K562 (cell line): ENCODE measurements around the gene SEC22C. TPM values are rescaled to one million over a fixed set of nuclear protein-coding genes. Genes with fewer than 3 reads are reported as not detected.

Experiments used
- ATF6 ChIP-seq: sonication (generic); formaldehyde crosslinking; IDR thresholded peaks from 2 replicates; pipeline ENCODE4 v1.4.0; 2020; ENCODE audit warnings: mild to moderate bottlenecking, missing genetic modification reagents
- C11orf30 ChIP-seq: fragments of 450-650 bp; IDR thresholded peaks from 2 replicates; pipeline ENCODE4 v1.6.1; 2016; ENCODE audit warnings: low read depth, mild to moderate bottlenecking
- CAMTA2 ChIP-seq: fragments of 250-450 bp; sonication (Bioruptor Pico); conservative IDR thresholded peaks from 2 replicates; pipeline ENCODE4 v1.5.1; 2022
- CBX1 ChIP-seq: sonication (generic); IDR thresholded peaks from 2 replicates; pipeline ENCODE4 v1.6.1; 2016; ENCODE audit warnings: antibody characterized with exemption, low read depth, mild to moderate bottlenecking
- CREB3 ChIP-seq: fragments of 450-650 bp; conservative IDR thresholded peaks from 2 replicates; pipeline ENCODE4 v1.6.1; 2016; ENCODE audit warnings: missing genetic modification characterization, low read depth, mild to moderate bottlenecking, missing compliant biosample characterization, moderate library complexity
- EHMT2 ChIP-seq: fragments of 450-650 bp; IDR thresholded peaks from 2 replicates; pipeline ENCODE4 v1.6.1; 2018; ENCODE audit warnings: antibody characterized with exemption
- FOXK2 ChIP-seq, 2 experiments: fragments of 450-650 bp; IDR thresholded peaks in 1 of 2; conservative IDR thresholded peaks in 1 of 2; 2 replicates each; pipeline ENCODE4 v1.6.1; 2016; ENCODE audit warnings: low read depth in 2 of 2, mild to moderate bottlenecking in 1 of 2
- MXD1 ChIP-seq: fragments of 250-450 bp; sonication (Bioruptor Pico); IDR thresholded peaks from 2 replicates; pipeline ENCODE4 v1.8.0; 2021; ENCODE audit warnings: borderline replicate concordance, mild to moderate bottlenecking, moderate library complexity; ENCODE audit not compliant: poor library complexity, severe bottlenecking
- PHB2 ChIP-seq: fragments of 450-650 bp; IDR thresholded peaks from 2 replicates; pipeline ENCODE4 v1.6.1; 2017; ENCODE audit warnings: low read depth
- PTRF ChIP-seq: fragments of 450-650 bp; IDR thresholded peaks from 2 replicates; pipeline ENCODE4 v1.6.1; 2016; ENCODE audit warnings: mild to moderate bottlenecking, missing genetic modification characterization, missing compliant biosample characterization
- PTTG1 ChIP-seq: fragments of 450-650 bp; IDR thresholded peaks from 2 replicates; pipeline ENCODE4 v1.6.1; 2016; ENCODE audit warnings: low read depth, mild to moderate bottlenecking, missing genetic modification characterization, missing compliant biosample characterization
- RBFOX2 ChIP-seq: fragments of 200-400 bp; formaldehyde crosslinking; IDR thresholded peaks from 2 replicates; pipeline ENCODE4 v1.6.1; 2017; ENCODE audit warnings: low read depth, mild to moderate bottlenecking, low read length, moderate library complexity
- RBM39 ChIP-seq: fragments of 200-400 bp; formaldehyde crosslinking; optimal IDR thresholded peaks from 2 replicates; pipeline ENCODE3; 2018; ENCODE audit warnings: low read depth, low read length
- TGIF2 ChIP-seq: sonication (generic); formaldehyde crosslinking; IDR thresholded peaks from 2 replicates; pipeline ENCODE4 v1.8.1; 2022; ENCODE audit warnings: mild to moderate bottlenecking, missing genetic modification reagents, moderate library complexity
- ZBTB49 ChIP-seq: sonication (generic); formaldehyde crosslinking; IDR thresholded peaks from 2 replicates; pipeline ENCODE4 v1.8.0; 2022; ENCODE audit warnings: missing genetic modification reagents, mild to moderate bottlenecking, borderline replicate concordance
- ZBTB5 ChIP-seq: fragments of 450-650 bp; IDR thresholded peaks from 2 replicates; pipeline ENCODE4 v1.6.1; 2017; ENCODE audit warnings: antibody characterized with exemption
- ZBTB7A ChIP-seq: IDR thresholded peaks from 2 replicates; pipeline ENCODE4 v1.6.1; 2011; ENCODE audit warnings: low read depth, mild to moderate bottlenecking, low read length, moderate library complexity, borderline replicate concordance; ENCODE audit not compliant: control insufficient read depth
- ZC3H8 ChIP-seq: fragments of 450-650 bp; IDR thresholded peaks from 2 replicates; pipeline ENCODE4 v1.6.1; 2017
- ZNF274 ChIP-seq: IDR thresholded peaks from 2 replicates; pipeline ENCODE4 v1.6.1; 2011; ENCODE audit warnings: low read depth, mild to moderate bottlenecking, low read length, moderate library complexity, borderline replicate concordance
- ZNF384 ChIP-seq: IDR thresholded peaks from 2 replicates; pipeline ENCODE4 v1.6.1; 2012; ENCODE audit warnings: low read depth, low read length, improper control_type of control experiment
- polyA plus RNA-seq, 8 experiments: library from polyadenylated mRNA; depleted of rRNA in 4 of 8; stranded (reverse) in 5 of 8; unstranded in 3 of 8; fragments of >200 nt; fragmentation: Nextera tagmentation in 2 of 8; fragmentation: Illumina TruSeq in 1 of 8; extraction: Ambion mirVana in 2 of 8; extraction: Trizol in 1 of 8; gene quantifications; 2 replicates each; pipeline versions ENCODE4 v1.2.1 to v1.2.3, GENCODE V29; 2011 to 2014; ENCODE audit warnings: inconsistent platforms in 1 of 8, missing spikeins in 1 of 8
- total RNA-seq, 7 experiments: library from RNA; depleted of rRNA in 6 of 7; stranded (reverse); fragments of >200 nt in 6 of 7; fragmentation: Illumina TruSeq in 2 of 7; extraction: Trizol in 2 of 7; gene quantifications; 2 replicates each; pipeline versions ENCODE4 v1.2.1 to v1.2.3, GENCODE V29; 2011 to 2021; ENCODE audit warnings: low replicate concordance in 1 of 7

Gene SEC22C
- total and polyA plus RNA-seq, 9 of the 15 experiments (the other 6 are each of a cell fraction or from before 2014, with no cell fraction given): 35.6 to 68.4 (median 50.7) TPM

GRCh38 chr3:42502429-42503250 is 79.1 kb downstream of the SEC22C start, which contains the start of gene VIPR1 (continued):
- TF ChIP-seq CAMTA2: no peak
- TF ChIP-seq EHMT2: no peak
- no peak for TF ChIP-seq ZBTB49 (CRISPR knock-in tag)
- no peak for TF ChIP-seq ZNF384
- TF ChIP-seq TGIF2 (CRISPR knock-in tag): no peak
- TF ChIP-seq RBFOX2: peak; percentile 29; the same call in 1 of the 2 replicates
- TF ChIP-seq RBM39: no peak
- peak; percentile 45; the same call in 1 of the 2 replicates for TF ChIP-seq ZBTB7A
- TF ChIP-seq C11orf30: no peak
- TF ChIP-seq ZC3H8: no peak
- TF ChIP-seq PHB2: no peak
- TF ChIP-seq FOXK2 (conservative IDR thresholded peaks at IDR 0.05 in 1 of 2, IDR thresholded peaks at IDR 0.05 in 1 of 2; ENCODE audit: low read depth in 2 of 2): no peak
- TF ChIP-seq ZNF274: no peak
- no peak for TF ChIP-seq CBX1
- TF ChIP-seq PTRF (tag): no peak
- TF ChIP-seq ZBTB5: no peak
- no peak for TF ChIP-seq PTTG1 (tag)
- no peak for TF ChIP-seq CREB3 (tag)
- no peak for TF ChIP-seq MXD1 (CRISPR knock-in tag)
- TF ChIP-seq ATF6 (CRISPR knock-in tag): no peak
